Activated B cell treated with CpG ODN at 0.5 μM for 24 hours (primary cell): Measurements from ENCODE around the gene TTC29. TPM values are rescaled to one million over a fixed set of nuclear protein-coding genes. Genes with fewer than 3 reads are reported as not detected.
"Not testable (repeated sequence)": the region's sequence is repeated elsewhere in the genome, so short reads cannot be mapped to it uniquely, and the experiment has no call there.

Experiments used
- ATAC-seq: fragments of 200-7000 bp; cut with Tn5 transposase; one replicate; pipeline ENCODE4 v1.10.0; 2021; ENCODE audit warnings: low read depth, mild to moderate bottlenecking, moderate library complexity
- CTCF ChIA-PET: fragments of 350-600 bp; sonication (Branson Sonifier 250); formaldehyde crosslinking; loops from one replicate; lab custom pipeline; 2021; ENCODE audit warnings: antibody characterized with exemption; lab: Charles Lee
- POLR2A ChIA-PET: fragments of 350-600 bp; sonication (Branson Sonifier 250); formaldehyde crosslinking; loops from one replicate; lab custom pipeline; 2021; ENCODE audit warnings: antibody characterized with exemption; lab: Charles Lee
- DNase-seq: peaks from one replicate; pipeline ENCODE4 v3.0.0; 2022
- H3K27ac Mint-ChIP-seq: one replicate; pipeline ENCODE4 v1.8.0; 2020; ENCODE audit warnings: mixed read lengths
- H3K27me3 Mint-ChIP-seq: one replicate; pipeline ENCODE4 v1.8.0; 2021; ENCODE audit warnings: mixed read lengths
- H3K36me3 Mint-ChIP-seq: one replicate; pipeline ENCODE4 v1.8.0; 2021; ENCODE audit warnings: low read depth, mixed read lengths
- H3K4me1 Mint-ChIP-seq: one replicate; pipeline ENCODE4 v1.8.0; 2021; ENCODE audit warnings: mixed read lengths
- H3K4me3 Mint-ChIP-seq: one replicate; pipeline ENCODE4 v1.8.0; 2020; ENCODE audit warnings: mild to moderate bottlenecking, mixed read lengths
- H3K9me3 Mint-ChIP-seq: one replicate; pipeline ENCODE4 v1.8.0; 2020; ENCODE audit warnings: mixed read lengths
- intact Hi-C: fragments of 100-400 bp; cut with micrococcal nuclease; formaldehyde crosslinking; loops from one replicate; pipeline ENCODE4 v1.15.1; 2024
- total RNA-seq: library from RNA; stranded (reverse); gene quantifications from 2 replicates; pipeline ENCODE4 v1.2.3, GENCODE V29; 2022
- TF ChIP-seq, protein P1 (sequence below): fragments of 200-600 bp; IDR thresholded peaks from one replicate; pipeline ENCODE4 v1.8.0; 2022; ENCODE audit warnings: antibody characterized with exemption, mild to moderate bottlenecking

The TTC29 gene
- total RNA-seq, 1 donor from 2014 or later, result not detected

DNA sequence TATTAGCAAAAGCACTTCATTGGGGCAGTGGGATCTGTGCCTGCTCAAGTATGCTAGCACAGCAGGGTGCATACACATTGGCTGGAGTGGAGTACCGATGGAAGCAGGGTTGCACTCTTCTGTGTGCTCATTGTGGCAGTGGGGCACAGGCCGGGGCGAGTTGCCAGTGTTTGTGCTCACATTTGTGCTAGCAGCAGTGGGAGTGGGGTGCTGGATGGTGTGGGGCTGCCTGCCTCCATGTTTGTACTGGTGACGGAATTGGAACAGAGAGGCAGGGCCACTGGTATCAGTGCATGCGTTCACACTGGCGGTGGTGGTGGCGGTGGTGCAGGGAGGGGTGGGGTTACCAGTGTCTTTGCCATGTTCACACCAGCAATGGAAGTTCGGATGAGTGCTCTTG lies 169.0 kb downstream of the TTC29 start:
- TF ChIP-seq, protein P1, sequence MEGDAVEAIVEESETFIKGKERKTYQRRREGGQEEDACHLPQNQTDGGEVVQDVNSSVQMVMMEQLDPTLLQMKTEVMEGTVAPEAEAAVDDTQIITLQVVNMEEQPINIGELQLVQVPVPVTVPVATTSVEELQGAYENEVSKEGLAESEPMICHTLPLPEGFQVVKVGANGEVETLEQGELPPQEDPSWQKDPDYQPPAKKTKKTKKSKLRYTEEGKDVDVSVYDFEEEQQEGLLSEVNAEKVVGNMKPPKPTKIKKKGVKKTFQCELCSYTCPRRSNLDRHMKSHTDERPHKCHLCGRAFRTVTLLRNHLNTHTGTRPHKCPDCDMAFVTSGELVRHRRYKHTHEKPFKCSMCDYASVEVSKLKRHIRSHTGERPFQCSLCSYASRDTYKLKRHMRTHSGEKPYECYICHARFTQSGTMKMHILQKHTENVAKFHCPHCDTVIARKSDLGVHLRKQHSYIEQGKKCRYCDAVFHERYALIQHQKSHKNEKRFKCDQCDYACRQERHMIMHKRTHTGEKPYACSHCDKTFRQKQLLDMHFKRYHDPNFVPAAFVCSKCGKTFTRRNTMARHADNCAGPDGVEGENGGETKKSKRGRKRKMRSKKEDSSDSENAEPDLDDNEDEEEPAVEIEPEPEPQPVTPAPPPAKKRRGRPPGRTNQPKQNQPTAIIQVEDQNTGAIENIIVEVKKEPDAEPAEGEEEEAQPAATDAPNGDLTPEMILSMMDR, result no peak
- no peak for DNase-seq
- ATAC-seq, result no peak
- POLR2A ChIA-PET, result no interaction called here
- no peaks in the 10 kb centered on the region for H3K4me1 Mint-ChIP-seq
- H3K27ac Mint-ChIP-seq, result no peak overlapping the region
- H3K9me3 Mint-ChIP-seq, result peaks cover 2% of the 10 kb centered on the region
- no peak overlapping the region for H3K4me3 Mint-ChIP-seq
- CTCF ChIA-PET, result no interaction called here
- H3K36me3 Mint-ChIP-seq, result no peaks in the 10 kb centered on the region
- intact Hi-C loops, result no loop called here
- peaks cover 2% of the 10 kb centered on the region for H3K27me3 Mint-ChIP-seq

GRCh38 chr4:146763560-146763959 lies 182.1 kb downstream of the TTC29 start:
- ATAC-seq, result no peak
- TF ChIP-seq, protein P1, result no peak
- Mint-ChIP-seq H3K9me3 (peaks cover 9% of the 10 kb centered on the region), H3K4me1 (no peaks in the 10 kb centered on the region), H3K27me3 (no peaks in the 10 kb centered on the region), H3K27ac (no peak overlapping the region), H3K36me3 (no peaks in the 10 kb centered on the region), H3K4me3 (no peak overlapping the region)
- intact Hi-C loops, result no loop called here
- ChIA-PET CTCF (no interaction called here), POLR2A (no interaction called here)
- no peak for DNase-seq

DNA sequence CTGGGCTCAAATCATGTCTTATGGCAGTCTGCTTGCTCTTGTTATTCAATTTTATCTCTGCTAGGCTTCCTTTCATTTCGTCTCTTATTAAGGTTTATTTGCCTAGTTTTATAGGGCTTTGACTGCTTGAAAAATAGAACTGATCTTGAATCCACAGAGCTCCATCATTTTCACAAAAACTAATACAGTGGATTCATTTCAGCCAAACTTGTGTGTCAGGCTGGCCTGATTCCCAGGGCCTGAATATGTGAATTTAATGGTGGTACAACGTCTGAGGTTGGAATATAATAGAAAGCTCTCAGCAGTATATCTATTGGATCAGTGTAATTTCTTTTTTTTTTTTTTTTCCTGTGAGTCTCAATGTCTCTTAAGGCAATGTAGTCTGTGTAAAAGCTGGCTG lies 183.6 kb downstream of the TTC29 start:
- intact Hi-C loops, result no loop called here
- H3K36me3 Mint-ChIP-seq, result no peaks in the 10 kb centered on the region
- TF ChIP-seq, protein P1, result no peak
- no peak overlapping the region for H3K27ac Mint-ChIP-seq
- ATAC-seq (no peak), DNase-seq (no peak)
- no peak overlapping the region for H3K4me3 Mint-ChIP-seq
- H3K9me3 Mint-ChIP-seq, result peaks cover 13% of the 10 kb centered on the region
- POLR2A ChIA-PET, result no interaction called here
- H3K4me1 Mint-ChIP-seq, result no peaks in the 10 kb centered on the region
- CTCF ChIA-PET, result no interaction called here
- H3K27me3 Mint-ChIP-seq, result no peaks in the 10 kb centered on the region

DNA sequence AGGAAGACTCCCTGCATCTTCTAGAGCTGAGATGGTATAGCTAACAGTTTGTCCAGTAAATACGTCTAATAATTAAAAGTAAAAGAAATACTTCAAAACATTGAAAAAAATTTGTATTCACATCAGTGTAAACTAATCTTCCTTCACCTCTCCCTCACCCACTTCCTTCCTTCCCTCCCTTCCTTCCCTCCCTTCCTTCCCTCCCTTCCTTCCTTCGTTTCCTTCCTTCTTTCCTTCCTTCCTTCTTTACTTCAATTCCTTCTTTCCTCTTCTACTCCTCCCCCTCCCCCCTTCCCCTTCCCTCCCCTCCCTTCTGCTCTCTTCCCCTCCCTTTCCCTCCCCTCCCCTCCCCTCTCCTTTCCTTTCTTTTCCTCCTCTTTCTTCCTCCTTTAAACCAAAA lies 203.2 kb downstream of the TTC29 start:
- Mint-ChIP-seq H3K4me3 (no peak overlapping the region), H3K27ac (no peak overlapping the region), H3K4me1 (no peaks in the 10 kb centered on the region), H3K27me3 (no peaks in the 10 kb centered on the region), H3K36me3 (no peaks in the 10 kb centered on the region), H3K9me3 (no peaks in the 10 kb centered on the region)
- ATAC-seq (no peak), DNase-seq (no peak)
- ChIA-PET CTCF (no interaction called here), POLR2A (no interaction called here)
- intact Hi-C loops, result no loop called here
- TF ChIP-seq, protein P1, result no peak

- Mint-ChIP-seq H3K9me3 (no peaks in the 10 kb centered on the region), H3K27me3 (no peaks in the 10 kb centered on the region), H3K4me3 (no peak overlapping the region), H3K27ac (no peak overlapping the region), H3K36me3 (no peaks in the 10 kb centered on the region), H3K4me1 (no peaks in the 10 kb centered on the region)
- ChIA-PET CTCF (no interaction called here), POLR2A (no interaction called here)
- ATAC-seq, result no peak
- no peak for DNase-seq
- intact Hi-C loops, result no loop called here
- TF ChIP-seq, protein P1, result no peak
Observed at GRCh38 chr4:146739182-146739581, 206.5 kb downstream of the TTC29 start.

DNA sequence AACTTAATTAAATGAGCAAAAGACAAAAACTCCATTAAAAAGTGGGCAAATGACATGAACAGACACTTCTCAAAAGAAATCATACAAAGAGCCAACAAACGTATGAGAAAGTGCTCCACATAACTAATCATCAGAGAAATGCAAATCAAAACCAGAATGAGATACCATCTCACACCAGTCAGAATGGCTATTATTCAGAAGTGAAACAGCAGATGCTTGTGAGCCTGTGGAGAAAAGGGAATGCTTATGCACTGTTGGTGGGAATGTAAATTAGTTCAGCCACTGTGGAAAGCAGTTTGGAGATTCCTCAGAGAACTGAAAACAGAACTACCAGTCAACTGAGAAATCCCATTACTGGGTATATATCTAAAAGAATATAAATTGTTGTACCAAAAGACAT lies 222.1 kb downstream of the TTC29 start:
- H3K27me3 Mint-ChIP-seq, H3K36me3 Mint-ChIP-seq, POLR2A ChIA-PET, H3K4me1 Mint-ChIP-seq, DNase-seq, H3K27ac Mint-ChIP-seq, H3K9me3 Mint-ChIP-seq, intact Hi-C loops, ATAC-seq, H3K4me3 Mint-ChIP-seq: not testable (repeated sequence)
- CTCF ChIA-PET, result interaction anchor here (0.7 kb wide), 1 partner anchor 15 kb away, joined by 5 read pairs; no protein-coding TSS in a partner anchor
